SKM-1 (cell line): ENCODE measurements around the gene THADA.
"Not testable (repeated sequence)": the region's sequence is repeated elsewhere in the genome, so short reads cannot be mapped to it uniquely, and the experiment has no call there.

Source experiments
- DNase-seq: peaks from one replicate; lab custom pipeline; 2025; ENCODE audit not compliant: unreplicated experiment; lab: John Stamatoyannopoulos, UW

Gene THADA

DNA sequence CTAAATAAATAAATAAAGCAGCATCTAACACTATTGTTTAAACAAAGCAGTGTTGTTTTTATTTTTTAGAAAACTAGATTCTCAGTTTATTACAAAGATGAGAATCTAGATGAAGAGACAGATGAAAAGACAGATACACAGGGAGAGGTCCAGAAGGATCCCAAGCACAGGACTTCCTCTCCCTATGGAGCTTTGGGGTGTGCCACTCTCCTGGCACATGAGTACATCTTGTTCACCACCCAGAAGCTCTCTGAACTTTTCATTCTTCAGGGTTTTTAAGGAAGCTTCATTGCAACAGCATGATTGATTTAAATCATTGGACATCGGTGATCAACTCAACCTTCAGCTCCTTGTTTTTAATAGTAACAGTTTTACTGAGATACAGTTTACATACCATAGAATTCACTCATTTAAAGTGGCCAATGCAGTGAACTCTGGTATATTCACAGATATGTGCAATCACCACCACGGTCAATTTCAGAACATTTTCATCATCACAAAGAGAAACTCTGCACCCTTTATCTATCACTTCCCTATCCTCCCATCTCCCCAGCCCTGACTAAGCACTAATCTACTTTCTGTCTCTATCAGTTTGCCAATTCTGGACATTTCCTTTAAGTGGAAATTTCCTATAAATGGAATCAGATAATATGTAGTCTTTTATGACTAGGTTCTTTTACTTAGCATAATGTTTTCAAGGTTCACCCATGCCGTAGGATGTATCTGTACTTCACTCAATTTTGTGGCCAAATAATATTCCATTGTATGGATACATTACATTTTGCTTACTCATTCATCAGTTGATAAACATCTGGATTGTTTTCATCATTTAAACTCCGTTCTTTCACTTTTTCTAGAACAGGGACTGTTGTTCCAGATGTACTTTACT lies 307.2 kb downstream of the THADA start:
- DNase-seq: no peak

GRCh38 chr2:43285987-43286386 lies 309.9 kb downstream of the THADA start:
- DNase-seq: no peak

DNA sequence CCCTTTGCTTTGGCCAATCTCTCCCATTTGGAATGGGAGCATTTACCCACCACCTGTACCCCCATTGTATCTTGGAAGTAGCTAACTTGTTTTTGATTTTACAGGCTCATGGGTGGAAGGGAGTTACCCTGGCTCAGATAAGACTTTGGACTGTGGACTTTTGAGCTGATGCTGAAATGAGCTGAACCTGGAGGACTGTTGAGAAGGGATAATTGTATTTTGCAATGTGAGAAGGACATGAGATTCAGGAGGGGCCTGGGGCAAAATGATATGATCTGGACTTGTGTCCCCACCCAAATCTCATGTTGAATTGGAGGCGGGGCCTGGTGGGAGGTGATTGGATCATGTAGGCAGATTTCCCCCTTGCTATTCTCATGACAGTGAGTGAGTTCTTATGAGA lies 310.9 kb downstream of the THADA start:
- no peak for DNase-seq

DNA sequence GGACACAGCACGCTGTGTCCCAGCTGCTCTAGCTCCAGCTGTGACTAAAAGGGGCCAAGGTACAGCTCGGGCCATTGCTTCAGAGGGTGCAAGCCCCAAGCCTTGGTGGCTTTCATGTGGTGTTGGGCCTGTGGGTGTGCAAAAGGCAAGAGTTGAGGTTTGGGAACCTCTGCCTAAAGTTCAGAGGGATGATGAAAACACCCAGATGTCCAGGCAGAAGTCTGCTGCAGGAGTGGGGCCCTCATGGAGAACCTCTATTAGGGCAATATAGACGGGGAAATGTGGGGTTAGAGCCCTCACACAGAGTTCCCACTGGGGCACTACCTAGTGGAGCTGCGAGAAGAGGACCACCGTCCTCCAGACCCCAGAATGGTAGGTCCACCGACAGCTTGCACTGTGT lies 311.5 kb downstream of the THADA start:
- DNase-seq: not testable (repeated sequence)

GRCh38 chr2:43280994-43281393 lies 314.8 kb downstream of the THADA start:
- no peak for DNase-seq

DNA sequence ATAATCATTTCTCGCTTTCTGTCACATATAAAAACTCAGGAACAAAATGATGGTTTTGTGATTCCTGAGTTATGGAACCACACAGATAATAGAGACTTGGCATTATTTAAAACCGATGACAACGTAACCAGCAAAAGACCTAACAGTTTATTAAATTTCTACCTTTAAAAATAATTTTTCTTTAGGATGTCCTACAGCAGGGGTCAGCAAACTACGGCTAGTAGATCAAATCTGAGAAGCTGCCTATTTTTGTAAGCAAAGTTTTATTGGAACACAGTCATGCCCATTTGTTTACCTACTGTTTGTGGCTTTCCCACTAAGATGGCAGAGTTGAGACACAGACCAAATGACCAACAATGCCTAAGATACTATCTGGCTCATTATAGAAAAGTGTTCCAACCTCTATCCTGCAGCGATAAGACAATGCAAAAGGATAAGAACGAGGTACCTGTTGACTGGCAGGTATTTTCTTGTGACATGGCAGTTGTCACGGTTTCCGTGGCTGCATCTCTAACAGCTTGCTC lies 316.5 kb downstream of the THADA start:
- DNase-seq: no peak

- no peak for DNase-seq
These were observed 317.1 kb downstream of the THADA start for GRCh38 chr2:43278564-43279220.

- no peak for DNase-seq
These were observed 318.9 kb downstream of the THADA start for GRCh38 chr2:43276962-43277391.

DNA sequence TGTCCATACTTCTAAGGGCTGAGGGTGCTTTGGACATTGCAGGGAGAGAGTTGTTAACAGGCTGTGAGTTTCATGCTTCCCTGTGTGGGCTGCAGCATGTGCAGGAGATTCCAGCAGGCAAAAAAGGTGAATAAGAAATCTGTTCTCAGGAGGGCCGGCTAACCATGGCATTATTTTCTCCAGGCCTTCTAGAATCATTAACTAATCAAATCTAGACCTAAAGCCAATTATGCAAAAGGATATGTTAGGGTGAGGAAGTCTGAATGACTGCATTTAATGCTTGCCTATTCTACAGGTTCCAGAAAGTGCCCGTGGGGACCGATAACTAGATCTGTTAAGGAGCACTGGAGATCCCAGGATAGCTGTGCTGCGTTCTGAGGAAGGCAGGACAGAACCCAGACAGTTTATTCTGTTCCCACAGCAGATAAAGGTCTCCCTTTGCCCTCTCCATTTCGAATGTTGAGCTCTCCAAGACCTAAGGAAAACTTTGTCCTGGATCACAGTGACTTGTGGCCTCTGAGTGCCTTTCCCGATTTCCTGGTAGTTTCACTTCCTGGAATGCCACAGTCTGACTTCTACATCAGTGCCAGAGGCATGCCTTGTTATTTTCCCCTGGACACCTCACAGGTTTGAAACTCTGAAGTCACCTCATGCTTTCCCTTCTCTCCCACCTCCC lies 319.4 kb downstream of the THADA start:
- DNase-seq: no peak

DNA sequence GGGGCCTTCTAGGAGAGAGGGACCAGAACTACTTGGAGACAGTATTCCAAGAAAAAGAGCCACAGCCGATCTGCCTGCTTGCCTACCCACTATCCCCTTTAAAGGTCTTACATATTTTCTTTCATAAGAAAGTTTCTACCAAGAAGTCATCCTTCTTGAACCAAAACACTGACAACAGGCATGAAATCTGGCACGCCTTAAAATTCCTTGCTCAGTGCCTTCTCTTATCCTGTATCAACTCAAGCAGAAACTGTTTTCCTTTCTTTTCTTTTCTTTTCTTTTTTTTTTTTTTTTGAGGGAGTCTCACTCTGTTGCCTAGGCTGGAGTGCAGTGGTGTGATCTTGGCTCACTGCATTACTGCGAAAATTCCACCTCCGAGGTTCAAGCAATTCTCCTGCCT lies 321.1 kb downstream of the THADA start:
- no peak for DNase-seq

DNA sequence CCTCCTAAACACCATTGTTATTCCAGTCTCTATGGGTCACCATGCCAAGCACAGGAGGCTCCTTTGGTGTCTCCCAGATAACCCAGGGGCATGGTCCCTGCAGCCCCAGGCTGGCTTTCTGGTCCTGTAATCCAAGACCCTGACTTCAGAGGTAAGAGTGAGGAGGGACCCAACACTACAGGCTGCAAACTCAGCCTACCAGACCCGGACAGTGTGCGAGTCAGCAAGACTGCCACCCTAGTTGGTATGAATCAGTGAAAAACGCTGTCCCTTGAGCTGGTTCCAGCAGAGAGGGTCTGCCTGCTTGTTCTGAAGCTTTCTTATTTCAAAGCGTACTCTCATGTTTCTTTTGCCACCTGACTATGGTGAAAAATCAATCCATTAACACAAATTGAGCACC lies 321.8 kb downstream of the THADA start:
- DNase-seq: no peak

DNA sequence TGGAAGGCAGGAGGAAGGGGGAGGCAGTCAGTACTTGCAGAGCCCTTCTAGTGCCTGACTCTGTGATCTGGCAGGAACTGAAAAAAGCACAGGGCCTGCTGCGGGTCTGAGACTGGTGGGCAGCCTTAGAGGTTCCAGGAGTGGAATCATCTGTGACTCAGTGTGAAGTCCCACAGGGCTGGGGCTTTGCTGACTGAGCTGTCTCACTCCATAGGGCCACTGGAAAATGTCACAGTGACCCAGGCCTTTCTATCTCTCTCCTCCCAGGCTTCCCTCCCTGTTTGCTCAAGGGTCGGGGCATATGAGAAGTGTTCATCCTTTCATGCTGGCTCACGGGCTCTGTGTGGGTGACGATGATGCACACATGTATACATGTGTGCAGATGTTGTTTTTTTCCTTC lies 322.3 kb downstream of the THADA start:
- DNase-seq: no peak

DNA sequence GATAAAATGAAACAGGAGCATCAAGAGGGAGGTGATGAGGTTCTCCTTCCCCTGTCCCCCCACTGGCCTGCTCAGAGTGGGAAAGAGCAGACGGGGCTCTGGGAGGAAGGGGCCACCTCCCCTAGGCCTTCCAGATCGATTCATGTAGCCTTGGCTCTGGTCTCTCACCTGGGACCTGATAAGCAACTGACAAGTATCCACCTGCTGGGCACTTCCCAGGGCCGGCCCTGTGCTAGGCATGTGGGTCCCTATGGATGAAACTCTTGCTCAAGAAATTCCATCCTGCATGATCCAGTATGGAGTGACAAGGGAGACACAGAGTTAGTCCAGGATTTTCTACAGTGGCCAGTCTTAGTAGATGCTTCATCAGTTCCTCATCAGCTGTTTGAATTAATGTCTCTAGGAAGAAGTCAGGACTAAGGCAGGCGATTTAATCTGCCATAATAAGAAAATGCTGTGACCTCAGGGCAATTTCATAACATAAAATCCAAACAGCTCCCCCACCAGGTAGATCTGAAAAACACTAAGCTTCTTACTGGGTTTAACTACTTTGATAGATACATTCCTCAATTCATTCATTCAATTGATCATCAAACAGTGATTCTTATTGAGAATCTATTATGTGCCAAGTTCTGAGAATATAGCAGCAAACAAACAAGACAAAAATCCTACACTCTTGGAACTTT lies 324.8 kb downstream of the THADA start:
- no peak for DNase-seq

DNA sequence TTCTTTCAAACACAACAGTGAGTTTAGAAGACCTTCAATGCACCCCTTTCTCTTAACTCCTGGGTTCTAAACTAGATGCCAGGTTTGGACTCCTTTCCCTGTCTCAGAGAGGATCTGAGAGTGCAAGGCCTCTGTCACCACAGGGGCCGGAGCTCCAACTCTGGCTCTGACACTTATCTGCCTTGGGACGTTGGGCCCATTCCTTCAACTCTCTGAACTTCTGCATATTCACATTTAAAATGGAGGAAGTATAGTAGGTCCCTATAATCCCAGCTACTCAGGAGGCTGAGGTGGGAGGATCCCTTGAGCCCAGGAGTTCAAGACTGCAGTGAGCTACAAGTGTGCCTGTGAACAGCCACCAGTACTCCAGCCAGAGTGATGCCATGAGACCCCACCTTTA lies 325.4 kb downstream of the THADA start:
- no peak for DNase-seq

- DNase-seq: no peak
These were observed 326.1 kb downstream of the THADA start for GRCh38 chr2:43269706-43270105.

- DNase-seq: no peak
These were observed 326.7 kb downstream of the THADA start for GRCh38 chr2:43269074-43269572.

- DNase-seq: no peak
These were observed 327.5 kb downstream of the THADA start for GRCh38 chr2:43268066-43268953.

DNA sequence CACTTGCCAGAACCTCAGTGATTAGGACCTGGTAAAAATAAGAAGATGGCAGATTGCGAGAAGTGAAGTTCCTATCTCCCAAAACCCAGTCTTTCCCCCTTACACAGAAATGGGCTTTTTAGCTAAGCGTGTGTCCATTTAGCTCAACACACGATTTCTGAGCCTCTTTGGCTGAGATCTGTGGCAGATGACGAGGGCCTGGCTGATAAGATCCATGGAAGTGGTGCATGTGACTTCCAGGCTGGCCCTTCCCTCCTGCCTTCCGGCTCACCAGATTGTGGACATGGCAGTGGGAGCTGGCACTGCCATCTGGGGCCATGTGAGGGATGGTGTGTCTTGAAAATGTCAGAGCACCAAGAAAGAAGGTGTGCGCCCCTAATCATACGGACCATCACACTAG lies 328.5 kb downstream of the THADA start:
- DNase-seq: no peak

DNA sequence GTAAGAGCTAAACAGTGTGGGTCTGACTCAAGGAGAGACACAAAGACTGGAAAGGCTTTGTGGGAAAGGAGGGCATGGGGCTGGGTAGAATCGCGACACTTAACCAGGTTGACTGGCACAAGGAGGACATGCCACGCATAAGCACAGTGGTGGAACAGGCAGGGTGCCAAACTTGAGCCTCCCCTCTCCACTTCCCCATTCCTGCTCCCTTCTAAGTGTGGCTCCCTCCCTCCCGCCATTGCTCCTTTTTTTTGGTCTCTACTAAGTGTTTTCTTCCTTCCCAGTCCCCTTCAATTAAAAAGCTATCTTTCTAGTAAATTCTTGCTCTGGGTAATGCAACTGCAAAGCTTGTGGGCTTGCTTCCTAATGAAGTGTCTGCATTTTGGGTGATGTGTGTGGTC lies 329.1 kb downstream of the THADA start:
- peak; percentile 17 for DNase-seq

DNA sequence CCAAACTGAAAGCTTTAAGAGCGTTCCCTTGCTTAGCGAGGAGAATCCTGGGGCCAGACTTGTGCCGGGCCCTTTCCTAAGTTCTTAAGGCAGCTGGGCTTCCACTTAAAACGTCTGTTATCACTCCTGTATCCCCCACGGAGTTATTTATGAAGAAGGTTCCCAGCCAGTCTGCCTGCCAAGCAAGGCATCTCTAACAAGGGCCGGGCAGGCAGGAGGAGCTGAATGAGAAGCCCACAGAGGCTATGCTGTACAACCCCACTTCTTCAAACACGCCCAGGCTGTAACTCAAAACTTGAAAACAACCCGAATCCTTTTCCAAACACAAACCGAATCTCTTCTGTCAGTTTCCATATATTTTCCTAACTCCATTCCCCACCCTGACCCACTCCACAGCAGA lies 330.4 kb downstream of the THADA start:
- DNase-seq: no peak
